Glutamatergic neuron (in vitro differentiated cells): Measurements from ENCODE around the gene IL4R. TPM values are rescaled to one million over a fixed set of nuclear protein-coding genes. Genes with fewer than 3 reads are reported as not detected.

ENCODE experiments used
- DNase-seq: peaks from one replicate; pipeline ENCODE4 v3.0.0; 2022
- H3K27ac Mint-ChIP-seq: one replicate; pipeline ENCODE4 v1.8.0; 2020; ENCODE audit warnings: mild to moderate bottlenecking, mixed read lengths, inconsistent platforms; ENCODE audit not compliant: unreplicated experiment
- H3K27me3 Mint-ChIP-seq: one replicate; pipeline ENCODE4 v1.8.0; 2020; ENCODE audit warnings: mild to moderate bottlenecking, moderate library complexity, mixed read lengths, inconsistent platforms; ENCODE audit not compliant: unreplicated experiment
- H3K36me3 Mint-ChIP-seq: one replicate; pipeline ENCODE4 v1.8.0; 2020; ENCODE audit warnings: mild to moderate bottlenecking, mixed read lengths, inconsistent platforms; ENCODE audit not compliant: unreplicated experiment
- H3K4me1 Mint-ChIP-seq: one replicate; pipeline ENCODE4 v1.8.0; 2020; ENCODE audit warnings: mild to moderate bottlenecking, low read depth, mixed read lengths, inconsistent platforms; ENCODE audit not compliant: unreplicated experiment
- H3K4me3 Mint-ChIP-seq: one replicate; pipeline ENCODE4 v1.8.0; 2020; ENCODE audit warnings: mild to moderate bottlenecking, mixed read lengths, inconsistent platforms; ENCODE audit not compliant: unreplicated experiment
- H3K9me3 Mint-ChIP-seq: one replicate; pipeline ENCODE4 v1.8.0; 2020; ENCODE audit warnings: mild to moderate bottlenecking, moderate library complexity, mixed read lengths, inconsistent platforms; ENCODE audit not compliant: unreplicated experiment
- total RNA-seq: library from RNA; stranded (reverse); fragmentation: NEBNext Ultra II Directional; extraction: Animal tissue kit (Norgen Biotek cat#: 25700); gene quantifications from one replicate; pipeline ENCODE4 v1.2.1, GENCODE V29; 2021; ENCODE audit not compliant: unreplicated experiment
- TF ChIP-seq, protein P1 (sequence below): fragments of 200-600 bp; sonication (generic); IDR thresholded peaks from one replicate; pipeline ENCODE4 v1.5.0; 2021; ENCODE audit not compliant: partially characterized antibody, unreplicated experiment

The IL4R gene
- total RNA-seq, 1 donor from 2014 or later, result 10.8 TPM

DNA sequence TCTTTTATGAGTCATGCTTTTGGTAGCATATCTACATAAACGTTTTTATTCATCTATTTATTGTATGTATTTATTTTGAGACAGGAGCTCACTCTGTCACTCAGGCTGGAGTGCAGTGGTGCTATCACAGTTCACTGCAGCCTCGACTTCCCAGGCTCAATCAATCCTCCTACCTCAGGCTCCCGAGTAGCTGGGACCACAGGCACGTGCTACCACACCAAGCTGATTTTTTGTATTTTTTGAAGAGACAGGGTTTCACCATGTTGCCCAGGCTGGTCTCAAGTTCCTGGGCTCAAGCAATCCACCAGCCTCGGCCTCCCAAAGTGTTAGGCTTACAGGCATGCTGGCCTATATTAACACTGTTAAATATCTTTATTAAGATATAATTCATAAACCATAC lies 20.4 kb upstream of the IL4R start:
- Mint-ChIP-seq H3K27me3 (no peaks in the 10 kb centered on the region), H3K4me1 (no peaks in the 10 kb centered on the region), H3K9me3 (no peaks in the 10 kb centered on the region), H3K4me3 (no peak overlapping the region), H3K36me3 (no peaks in the 10 kb centered on the region), H3K27ac (no peak overlapping the region)
- TF ChIP-seq, protein P1, sequence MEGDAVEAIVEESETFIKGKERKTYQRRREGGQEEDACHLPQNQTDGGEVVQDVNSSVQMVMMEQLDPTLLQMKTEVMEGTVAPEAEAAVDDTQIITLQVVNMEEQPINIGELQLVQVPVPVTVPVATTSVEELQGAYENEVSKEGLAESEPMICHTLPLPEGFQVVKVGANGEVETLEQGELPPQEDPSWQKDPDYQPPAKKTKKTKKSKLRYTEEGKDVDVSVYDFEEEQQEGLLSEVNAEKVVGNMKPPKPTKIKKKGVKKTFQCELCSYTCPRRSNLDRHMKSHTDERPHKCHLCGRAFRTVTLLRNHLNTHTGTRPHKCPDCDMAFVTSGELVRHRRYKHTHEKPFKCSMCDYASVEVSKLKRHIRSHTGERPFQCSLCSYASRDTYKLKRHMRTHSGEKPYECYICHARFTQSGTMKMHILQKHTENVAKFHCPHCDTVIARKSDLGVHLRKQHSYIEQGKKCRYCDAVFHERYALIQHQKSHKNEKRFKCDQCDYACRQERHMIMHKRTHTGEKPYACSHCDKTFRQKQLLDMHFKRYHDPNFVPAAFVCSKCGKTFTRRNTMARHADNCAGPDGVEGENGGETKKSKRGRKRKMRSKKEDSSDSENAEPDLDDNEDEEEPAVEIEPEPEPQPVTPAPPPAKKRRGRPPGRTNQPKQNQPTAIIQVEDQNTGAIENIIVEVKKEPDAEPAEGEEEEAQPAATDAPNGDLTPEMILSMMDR, result no peak
- DNase-seq, result no peak

DNA sequence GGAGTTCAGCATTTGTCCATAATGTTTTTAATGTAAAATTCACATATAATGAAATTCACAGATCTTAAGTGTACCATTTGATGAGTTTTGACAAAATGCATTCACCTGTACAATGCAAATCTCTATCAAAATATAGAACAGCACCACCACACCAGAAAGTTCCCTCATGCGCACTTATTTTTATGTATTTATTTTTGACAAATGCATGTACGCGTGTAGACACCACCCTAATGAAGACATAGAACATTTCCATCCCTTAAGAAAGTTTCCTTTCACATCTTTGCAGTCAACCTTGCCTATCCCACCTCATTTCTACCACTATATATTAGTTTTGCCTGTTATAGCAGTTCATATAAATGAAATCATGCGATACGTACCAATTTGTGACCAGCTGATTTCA lies 15.6 kb upstream of the IL4R start:
- H3K27ac Mint-ChIP-seq, result no peak overlapping the region
- no peaks in the 10 kb centered on the region for H3K27me3 Mint-ChIP-seq
- no peak for DNase-seq
- no peaks in the 10 kb centered on the region for H3K36me3 Mint-ChIP-seq
- TF ChIP-seq, protein P1, result no peak
- H3K9me3 Mint-ChIP-seq, result no peaks in the 10 kb centered on the region
- no peak overlapping the region for H3K4me3 Mint-ChIP-seq
- H3K4me1 Mint-ChIP-seq, result no peaks in the 10 kb centered on the region

DNA sequence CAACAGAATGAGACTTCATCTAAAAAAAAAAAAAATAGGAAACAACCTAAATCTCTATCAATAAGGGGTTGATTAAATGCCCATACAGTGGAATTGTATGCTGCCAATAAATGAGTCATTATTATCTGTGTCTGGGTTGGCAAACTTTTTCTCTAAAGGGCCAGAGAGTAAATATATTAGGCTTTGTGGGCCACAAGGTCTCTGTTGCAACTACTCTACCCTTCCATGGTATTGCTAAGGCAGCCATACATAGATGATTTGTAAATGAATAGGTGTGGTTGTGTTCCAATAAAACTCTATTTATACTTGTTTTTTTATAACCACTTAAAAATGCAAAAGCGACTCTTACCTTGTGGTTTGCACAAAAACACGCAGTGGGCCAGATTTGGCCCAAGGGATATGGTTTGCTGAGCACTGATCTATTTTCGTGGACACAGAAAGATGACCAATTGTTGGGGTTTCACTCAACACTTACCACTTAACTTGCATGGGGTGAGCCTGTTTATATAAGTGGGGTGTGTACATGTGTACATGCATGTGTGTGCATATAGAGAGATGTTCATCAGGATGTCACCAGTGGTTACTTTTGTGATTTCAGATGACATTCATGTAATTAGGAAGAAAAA lies 12.4 kb upstream of the IL4R start:
- TF ChIP-seq, protein P1, result no peak
- DNase-seq, result no peak
- Mint-ChIP-seq H3K36me3 (peaks cover 6% of the 10 kb centered on the region), H3K27me3 (no peaks in the 10 kb centered on the region), H3K4me1 (no peaks in the 10 kb centered on the region), H3K9me3 (peaks cover 3% of the 10 kb centered on the region), H3K4me3 (no peak overlapping the region), H3K27ac (no peak overlapping the region)

DNA sequence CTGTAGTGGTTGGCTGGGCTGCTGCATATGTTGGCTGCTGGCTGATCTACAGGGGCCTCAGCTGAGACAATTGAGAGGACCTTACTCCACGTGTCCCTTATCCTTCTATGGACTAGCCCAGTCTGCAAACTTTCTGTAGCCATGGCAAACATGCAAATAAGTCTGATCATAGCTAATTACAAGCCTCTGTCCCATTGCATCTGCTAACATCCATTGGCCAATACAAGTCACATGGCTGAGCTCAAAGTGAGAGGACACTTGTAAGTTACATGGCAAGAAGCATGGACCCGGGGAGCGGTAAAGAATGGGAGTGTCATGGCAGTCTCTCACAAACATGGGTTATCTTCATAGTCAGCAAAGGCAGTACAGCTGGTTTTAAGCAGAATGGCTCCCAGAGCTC lies 11.6 kb upstream of the IL4R start:
- Mint-ChIP-seq H3K9me3 (peaks cover 4% of the 10 kb centered on the region), H3K4me1 (no peaks in the 10 kb centered on the region), H3K27me3 (peaks cover 2% of the 10 kb centered on the region), H3K27ac (no peak overlapping the region), H3K4me3 (no peak overlapping the region), H3K36me3 (peaks cover 6% of the 10 kb centered on the region)
- TF ChIP-seq, protein P1, result no peak
- no peak for DNase-seq

DNA sequence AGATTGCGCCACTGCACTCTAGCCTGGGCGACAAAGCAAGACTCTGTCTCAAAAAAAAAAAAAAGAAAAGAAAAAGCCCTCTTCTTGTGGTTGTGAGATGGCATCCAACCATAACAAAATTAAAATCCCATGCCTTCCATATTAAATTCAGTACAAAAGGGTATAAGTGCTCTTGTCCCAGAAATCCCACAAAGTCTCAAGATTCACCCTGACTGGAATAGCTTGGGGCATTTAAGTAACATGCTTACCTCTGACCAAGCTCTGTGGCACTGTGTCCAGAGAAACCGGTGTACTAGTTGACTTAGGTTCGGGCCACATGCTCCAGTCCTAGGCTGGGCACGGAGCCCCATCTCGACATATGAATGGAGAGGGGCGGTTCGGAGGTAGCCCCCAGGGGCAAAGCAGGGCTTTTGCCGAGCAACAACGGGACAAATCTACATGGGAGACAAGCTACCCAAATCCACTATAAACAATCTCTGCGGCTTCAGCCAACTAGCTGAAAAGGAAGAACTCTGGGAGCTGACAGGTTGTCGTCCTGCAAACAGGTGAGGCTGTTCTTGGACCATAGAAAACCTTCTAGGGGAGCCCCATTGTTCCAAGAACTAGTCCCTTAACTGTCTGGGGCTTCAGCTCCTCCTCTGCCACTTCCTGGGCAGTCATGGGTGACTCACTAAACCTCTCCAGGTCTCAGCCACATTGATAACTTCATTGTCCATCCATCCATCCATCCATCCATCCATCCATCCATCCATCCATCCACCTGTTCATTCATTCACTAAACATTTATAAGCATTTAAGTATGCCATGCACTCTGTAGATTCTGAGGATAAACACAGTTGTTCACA lies 10.3 kb upstream of the IL4R start:
- DNase-seq, result no peak
- TF ChIP-seq, protein P1, result no peak
- H3K4me3 Mint-ChIP-seq, result no peak overlapping the region
- H3K27me3 Mint-ChIP-seq, result peaks cover 2% of the 10 kb centered on the region
- H3K27ac Mint-ChIP-seq, result no peak overlapping the region
- H3K36me3 Mint-ChIP-seq, result peaks cover 6% of the 10 kb centered on the region
- no peaks in the 10 kb centered on the region for H3K4me1 Mint-ChIP-seq
- H3K9me3 Mint-ChIP-seq, result peaks cover 4% of the 10 kb centered on the region
